ENCODE data around the gene ADAMTS2.

ADAMTS2 gene

DNA sequence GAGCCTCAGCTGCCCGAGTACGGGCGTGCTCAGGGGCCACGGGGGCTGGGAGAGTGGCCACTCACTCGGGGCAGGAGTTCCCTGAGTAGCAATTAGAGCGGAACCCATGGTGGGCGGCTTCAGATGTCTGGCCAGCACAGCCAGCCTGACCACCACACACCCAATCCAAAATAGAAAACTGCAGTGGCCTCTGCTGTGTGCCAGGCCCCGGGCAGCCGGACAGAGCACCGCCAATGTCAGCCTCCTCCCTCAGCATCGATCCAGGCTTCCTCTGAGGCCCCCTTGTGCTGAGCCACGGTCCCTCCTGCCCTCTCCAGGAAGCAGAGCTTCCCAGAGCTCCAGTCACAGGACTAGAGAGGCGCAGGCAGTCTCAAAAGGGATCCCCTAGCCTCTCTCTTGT is 2.7 kb downstream of the ADAMTS2 start:
- 46% methylated on average over 13 of the region's 13 CpGs for WGBS
- H3K36me3 ChIP-seq (ENCODE audit: control insufficient read depth in 1 of 2, insufficient read depth in 2 of 2, low read depth in 1 of 2, low read length in 2 of 2) = peaks cover 0 to 14% of the 10 kb centered on the region in 2 experiments
- no peak overlapping the region for H3K27ac ChIP-seq (ENCODE audit: low read length, poor library complexity, severe bottlenecking)
- H3K4me3 ChIP-seq (ENCODE audit: insufficient read depth in 1 of 2, low read depth in 1 of 2, low read length in 2 of 2) = peak overlapping the region in 1 of 2 experiments; percentile 90
- no peak overlapping the region for H3K14ac ChIP-seq (ENCODE audit: low read length in 2 of 2)
- H3K9ac ChIP-seq (ENCODE audit: low read length) = peak overlapping the region; percentile 91
- no peak overlapping the region for H2BK120ac ChIP-seq (ENCODE audit: low read depth, low read length)
- no peak overlapping the region for H4K91ac ChIP-seq (ENCODE audit: low read length)
- H3K18ac ChIP-seq (ENCODE audit: low read depth in 1 of 2, low read length in 2 of 2) = no peak overlapping the region
- H3K4me1 ChIP-seq (ENCODE audit: control insufficient read depth, insufficient read depth, low read depth, low read length) = peaks cover 17% of the 10 kb centered on the region
- no peak overlapping the region for H2BK5ac ChIP-seq (ENCODE audit: low read depth, low read length, poor library complexity, severe bottlenecking)
- no peak overlapping the region for H3K4me2 ChIP-seq (ENCODE audit: low read length, poor library complexity, severe bottlenecking)
- H3K4ac ChIP-seq (ENCODE audit: low read depth in 1 of 2, low read length in 2 of 2) = peak overlapping the region in 1 of 2 experiments; percentile 49
- H3K27me3 ChIP-seq (ENCODE audit: control insufficient read depth in 1 of 2, insufficient read depth in 1 of 2, low read length in 2 of 2) = peaks cover 0 to 47% of the 10 kb centered on the region in 2 experiments
- no peak overlapping the region for H2AK5ac ChIP-seq (ENCODE audit: low read length, severe bottlenecking)
- no peaks in the 10 kb centered on the region for H3K9me3 ChIP-seq (ENCODE audit: control insufficient read depth, low read length)
- H2BK12ac ChIP-seq (ENCODE audit: low read length in 2 of 2) = peak overlapping the region in 1 of 2 experiments; percentile 17
- no peak overlapping the region for H4K8ac ChIP-seq (ENCODE audit: low read length)
- H3K23ac ChIP-seq (ENCODE audit: low read length in 2 of 2) = no peak overlapping the region
- no peaks in the 10 kb centered on the region for H3K79me1 ChIP-seq (replicated peaks; ENCODE audit: low read length, poor library complexity, severe bottlenecking)
- no peak overlapping the region for H2AFZ ChIP-seq (ENCODE audit: low read depth, low read length)
- DNase-seq = peak; percentile 71
- peak overlapping the region; percentile 50 for H2BK15ac ChIP-seq (ENCODE audit: low read depth, poor library complexity, severe bottlenecking)

DNA sequence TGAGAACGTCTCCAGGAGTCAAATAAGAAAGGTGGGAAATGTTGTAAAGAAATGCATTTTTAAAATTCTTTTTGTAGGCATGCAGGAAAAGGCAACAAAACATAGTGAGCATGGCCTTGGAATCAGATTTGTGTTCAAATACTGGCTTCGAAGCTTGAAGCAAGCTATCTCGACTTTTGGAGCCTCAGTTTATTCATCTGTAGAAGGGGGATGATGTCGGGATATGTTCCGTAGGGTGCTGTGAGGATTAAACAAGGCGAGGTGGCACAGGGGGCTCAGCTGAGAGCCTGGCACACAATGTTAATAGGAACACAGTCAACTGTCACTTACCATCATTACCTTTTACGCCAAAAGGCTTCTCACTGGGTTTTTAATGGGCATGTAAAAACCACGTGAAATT is 4.8 kb downstream of the ADAMTS2 start:
- Histone ChIP-seq H2BK120ac (ENCODE audit: low read depth, low read length) (no peak overlapping the region), H3K14ac (ENCODE audit: low read length in 2 of 2) (no peak overlapping the region), H3K79me1 (replicated peaks; ENCODE audit: low read length, poor library complexity, severe bottlenecking) (no peaks in the 10 kb centered on the region), H3K9ac (ENCODE audit: low read length) (no peak overlapping the region), H4K8ac (ENCODE audit: low read length) (no peak overlapping the region), H3K9me3 (ENCODE audit: control insufficient read depth, low read length) (no peaks in the 10 kb centered on the region), H2AFZ (ENCODE audit: low read depth, low read length) (no peak overlapping the region), H4K91ac (ENCODE audit: low read length) (no peak overlapping the region), H3K4me1 (ENCODE audit: control insufficient read depth, insufficient read depth, low read depth, low read length) (peaks cover 16% of the 10 kb centered on the region), H2AK5ac (ENCODE audit: low read length, severe bottlenecking) (no peak overlapping the region), H3K27me3 (ENCODE audit: control insufficient read depth in 1 of 2, insufficient read depth in 1 of 2, low read length in 2 of 2) (peaks cover 0 to 29% of the 10 kb centered on the region in 2 experiments), H2BK12ac (ENCODE audit: low read length in 2 of 2) (no peak overlapping the region), H3K4ac (ENCODE audit: low read depth in 1 of 2, low read length in 2 of 2) (no peak overlapping the region), H3K4me2 (ENCODE audit: low read length, poor library complexity, severe bottlenecking) (no peak overlapping the region), H3K18ac (ENCODE audit: low read depth in 1 of 2, low read length in 2 of 2) (no peak overlapping the region), H3K4me3 (ENCODE audit: insufficient read depth in 1 of 2, low read depth in 1 of 2, low read length in 2 of 2) (no peak overlapping the region), H3K36me3 (ENCODE audit: control insufficient read depth in 1 of 2, insufficient read depth in 2 of 2, low read depth in 1 of 2, low read length in 2 of 2) (peaks cover 0 to 18% of the 10 kb centered on the region in 2 experiments), H3K23ac (ENCODE audit: low read length in 2 of 2) (no peak overlapping the region), H3K27ac (ENCODE audit: low read length, poor library complexity, severe bottlenecking) (no peak overlapping the region), H2BK5ac (ENCODE audit: low read depth, low read length, poor library complexity, severe bottlenecking) (no peak overlapping the region), H2BK15ac (ENCODE audit: low read depth, poor library complexity, severe bottlenecking) (no peak overlapping the region)
- no peak for DNase-seq
- WGBS = 93% methylated on average over 8 of the region's 8 CpGs

DNA sequence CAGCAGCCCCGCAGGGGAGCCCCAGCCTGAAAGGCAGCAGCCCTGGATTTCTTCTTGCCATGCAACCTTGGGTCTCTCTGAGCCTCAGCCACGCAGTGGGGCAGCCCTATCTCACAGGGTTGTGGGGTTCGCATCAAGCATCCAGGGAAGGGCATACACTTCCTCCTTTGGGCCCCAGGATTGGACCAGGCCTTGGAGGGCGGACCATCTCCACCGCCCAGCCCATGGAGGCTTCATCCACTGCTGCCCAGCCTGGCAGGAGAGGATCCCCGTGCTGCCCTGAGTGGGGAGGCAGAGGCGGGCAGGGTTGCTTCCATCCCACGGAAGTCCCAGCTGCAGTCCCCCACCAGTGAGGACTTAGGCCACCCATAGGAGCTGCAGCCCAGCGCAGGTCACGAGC is 5.3 kb downstream of the ADAMTS2 start:
- no peak overlapping the region for H2AFZ ChIP-seq (ENCODE audit: low read depth, low read length)
- no peaks in the 10 kb centered on the region for H3K79me1 ChIP-seq (replicated peaks; ENCODE audit: low read length, poor library complexity, severe bottlenecking)
- 96% methylated on average over 10 of the region's 10 CpGs for WGBS
- H4K8ac ChIP-seq (ENCODE audit: low read length) = no peak overlapping the region
- no peak overlapping the region for H2AK5ac ChIP-seq (ENCODE audit: low read length, severe bottlenecking)
- peaks cover 16% of the 10 kb centered on the region for H3K4me1 ChIP-seq (ENCODE audit: control insufficient read depth, insufficient read depth, low read depth, low read length)
- H2BK12ac ChIP-seq (ENCODE audit: low read length in 2 of 2) = peak overlapping the region in 1 of 2 experiments; percentile 17
- no peak overlapping the region for H2BK5ac ChIP-seq (ENCODE audit: low read depth, low read length, poor library complexity, severe bottlenecking)
- no peak overlapping the region for H3K4me3 ChIP-seq (ENCODE audit: insufficient read depth in 1 of 2, low read depth in 1 of 2, low read length in 2 of 2)
- H2BK15ac ChIP-seq (ENCODE audit: low read depth, poor library complexity, severe bottlenecking) = peak overlapping the region; percentile 33
- H3K9ac ChIP-seq (ENCODE audit: low read length) = no peak overlapping the region
- H3K14ac ChIP-seq (ENCODE audit: low read length in 2 of 2) = no peak overlapping the region
- H3K9me3 ChIP-seq (ENCODE audit: control insufficient read depth, low read length) = no peaks in the 10 kb centered on the region
- no peak overlapping the region for H3K4ac ChIP-seq (ENCODE audit: low read depth in 1 of 2, low read length in 2 of 2)
- H2BK120ac ChIP-seq (ENCODE audit: low read depth, low read length) = no peak overlapping the region
- H3K36me3 ChIP-seq (ENCODE audit: control insufficient read depth in 1 of 2, insufficient read depth in 2 of 2, low read depth in 1 of 2, low read length in 2 of 2) = peaks cover 0 to 18% of the 10 kb centered on the region in 2 experiments
- no peak overlapping the region for H4K91ac ChIP-seq (ENCODE audit: low read length)
- H3K4me2 ChIP-seq (ENCODE audit: low read length, poor library complexity, severe bottlenecking) = no peak overlapping the region
- H3K18ac ChIP-seq (ENCODE audit: low read depth in 1 of 2, low read length in 2 of 2) = no peak overlapping the region
- H3K23ac ChIP-seq (ENCODE audit: low read length in 2 of 2) = no peak overlapping the region
- H3K27ac ChIP-seq (ENCODE audit: low read length, poor library complexity, severe bottlenecking) = no peak overlapping the region
- H3K27me3 ChIP-seq (ENCODE audit: control insufficient read depth in 1 of 2, insufficient read depth in 1 of 2, low read length in 2 of 2) = peaks cover 0 to 29% of the 10 kb centered on the region in 2 experiments
- DNase-seq = no peak

DNA sequence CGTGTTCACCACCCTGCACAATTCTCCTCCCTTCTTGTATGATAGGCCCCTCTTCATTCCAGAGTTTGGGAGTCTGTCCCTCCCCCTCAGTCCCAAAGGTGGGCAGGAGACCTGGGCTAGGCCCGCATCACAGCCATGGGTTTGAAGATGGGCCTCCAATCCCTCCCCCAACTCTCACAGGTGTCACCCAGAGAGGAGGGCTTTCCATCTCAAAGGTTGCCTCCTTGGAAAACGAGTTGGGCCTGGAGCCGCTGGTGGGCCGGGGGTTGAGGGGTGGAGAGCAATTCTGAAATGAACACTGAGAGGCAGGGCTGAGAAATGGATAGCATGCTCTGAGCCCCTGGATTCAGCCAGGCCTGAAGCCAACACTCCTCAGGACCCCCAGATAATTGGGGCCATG is 6.2 kb downstream of the ADAMTS2 start:
- DNase-seq = no peak
- H3K27me3 ChIP-seq (ENCODE audit: control insufficient read depth in 1 of 2, insufficient read depth in 1 of 2, low read length in 2 of 2) = peaks cover 0 to 25% of the 10 kb centered on the region in 2 experiments
- H3K9ac ChIP-seq (ENCODE audit: low read length) = no peak overlapping the region
- no peak overlapping the region for H4K8ac ChIP-seq (ENCODE audit: low read length)
- H2AK5ac ChIP-seq (ENCODE audit: low read length, severe bottlenecking) = no peak overlapping the region
- H3K4me1 ChIP-seq (ENCODE audit: control insufficient read depth, insufficient read depth, low read depth, low read length) = peaks cover 7% of the 10 kb centered on the region
- H3K4ac ChIP-seq (ENCODE audit: low read depth in 1 of 2, low read length in 2 of 2) = no peak overlapping the region
- H3K14ac ChIP-seq (ENCODE audit: low read length in 2 of 2) = no peak overlapping the region
- H3K36me3 ChIP-seq (ENCODE audit: control insufficient read depth in 1 of 2, insufficient read depth in 2 of 2, low read depth in 1 of 2, low read length in 2 of 2) = peaks cover 0 to 23% of the 10 kb centered on the region in 2 experiments
- no peak overlapping the region for H3K4me3 ChIP-seq (ENCODE audit: insufficient read depth in 1 of 2, low read depth in 1 of 2, low read length in 2 of 2)
- H3K9me3 ChIP-seq (ENCODE audit: control insufficient read depth, low read length) = no peaks in the 10 kb centered on the region
- no peak overlapping the region for H3K27ac ChIP-seq (ENCODE audit: low read length, poor library complexity, severe bottlenecking)
- H3K4me2 ChIP-seq (ENCODE audit: low read length, poor library complexity, severe bottlenecking) = no peak overlapping the region
- WGBS = 96% methylated on average over 5 of the region's 5 CpGs
- no peak overlapping the region for H4K91ac ChIP-seq (ENCODE audit: low read length)
- H2AFZ ChIP-seq (ENCODE audit: low read depth, low read length) = no peak overlapping the region
- H2BK120ac ChIP-seq (ENCODE audit: low read depth, low read length) = no peak overlapping the region
- H3K79me1 ChIP-seq (replicated peaks; ENCODE audit: low read length, poor library complexity, severe bottlenecking) = no peaks in the 10 kb centered on the region
- H2BK5ac ChIP-seq (ENCODE audit: low read depth, low read length, poor library complexity, severe bottlenecking) = no peak overlapping the region
- H2BK15ac ChIP-seq (ENCODE audit: low read depth, poor library complexity, severe bottlenecking) = peak overlapping the region; percentile 45
- no peak overlapping the region for H2BK12ac ChIP-seq (ENCODE audit: low read length in 2 of 2)
- no peak overlapping the region for H3K18ac ChIP-seq (ENCODE audit: low read depth in 1 of 2, low read length in 2 of 2)
- H3K23ac ChIP-seq (ENCODE audit: low read length in 2 of 2) = no peak overlapping the region
